NK-92 (cell line): Measurements from ENCODE around the gene ITGB5.
"Not testable (repeated sequence)": the region's sequence is repeated elsewhere in the genome, so short reads cannot be mapped to it uniquely, and the experiment has no call there.

Source experiments
- DNase-seq: peaks from one replicate; lab custom pipeline; 2025; ENCODE audit not compliant: unreplicated experiment; lab: John Stamatoyannopoulos, UW

ITGB5 gene

GRCh38 chr3:124838963-124839362, 48.2 kb downstream of the ITGB5 start:
- no peak for DNase-seq

- DNase-seq = no peak
These were observed 49.4 kb downstream of the ITGB5 start for GRCh38 chr3:124837730-124838186.

GRCh38 chr3:124837065-124837464, 50.1 kb downstream of the ITGB5 start:
- DNase-seq = no peak

GRCh38 chr3:124836448-124836847, 50.7 kb downstream of the ITGB5 start:
- no peak for DNase-seq

GRCh38 chr3:124834723-124835718, 52.1 kb downstream of the ITGB5 start:
- DNase-seq = no peak

GRCh38 chr3:124833710-124834332, 53.3 kb downstream of the ITGB5 start:
- DNase-seq = no peak

GRCh38 chr3:124832782-124833709, 54.1 kb downstream of the ITGB5 start:
- DNase-seq = no peak

- no peak for DNase-seq
These were observed 55.5 kb downstream of the ITGB5 start for GRCh38 chr3:124831628-124832199.

GRCh38 chr3:124829819-124830554, 57.2 kb downstream of the ITGB5 start:
- no peak for DNase-seq

- DNase-seq = no peak
These were observed 57.9 kb downstream of the ITGB5 start for GRCh38 chr3:124829178-124829818.

GRCh38 chr3:124827476-124828206, 59.5 kb downstream of the ITGB5 start:
- DNase-seq = not testable (repeated sequence)

- no peak for DNase-seq
These were observed 60.5 kb downstream of the ITGB5 start for GRCh38 chr3:124826703-124827102.

- no peak for DNase-seq
These were observed 62.8 kb downstream of the ITGB5 start for GRCh38 chr3:124824286-124824915.

GRCh38 chr3:124823648-124824047, 63.5 kb downstream of the ITGB5 start:
- DNase-seq = no peak

GRCh38 chr3:124823206-124823605, 64.0 kb downstream of the ITGB5 start:
- DNase-seq = no peak

GRCh38 chr3:124821356-124821755, 65.8 kb downstream of the ITGB5 start:
- no peak for DNase-seq

- DNase-seq = no peak
These were observed 68.6 kb downstream of the ITGB5 start for GRCh38 chr3:124818398-124819091.

- no peak for DNase-seq
These were observed 70.1 kb downstream of the ITGB5 start for GRCh38 chr3:124817079-124817478.
